ENCODE measurements around the gene PER1.

PER1 gene

DNA sequence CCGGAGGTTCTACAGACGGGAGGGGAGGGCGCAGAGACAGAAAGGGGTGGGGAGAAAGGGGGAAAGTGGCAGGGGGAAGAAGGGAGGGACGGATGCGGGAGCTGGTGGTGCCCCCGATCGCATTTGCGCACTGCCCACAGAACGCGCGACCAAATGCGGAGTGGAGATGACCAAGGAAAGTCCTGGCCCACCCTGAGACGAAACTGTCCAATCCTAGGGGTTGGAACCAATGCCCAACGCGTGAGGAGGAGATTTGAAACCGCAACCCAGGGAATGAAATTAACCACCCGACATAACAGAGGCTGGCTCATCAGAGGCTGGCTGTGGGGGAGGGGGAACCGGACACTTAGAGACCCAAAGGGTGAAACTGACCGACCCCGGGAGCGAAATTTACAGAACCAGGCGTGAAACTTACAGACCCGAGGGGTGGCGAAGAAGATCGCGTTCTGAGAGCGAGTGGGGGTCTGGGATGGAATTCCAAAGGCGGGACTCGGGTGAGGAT, 29.7 kb downstream of the PER1 start:
- Histone ChIP-seq H3K9me3 (ENCODE audit: control insufficient read depth, low read length) (no peaks in the 10 kb centered on the region), H3K18ac (ENCODE audit: low read depth in 1 of 2, low read length in 2 of 2) (peak overlapping the region in 1 of 2 experiments; percentile 48), H3K4me2 (ENCODE audit: low read length, poor library complexity, severe bottlenecking) (peak overlapping the region; percentile 95), H3K27me3 (ENCODE audit: control insufficient read depth in 1 of 2, insufficient read depth in 1 of 2, low read length in 2 of 2) (peaks cover 24 to 30% of the 10 kb centered on the region in 2 experiments), H2BK120ac (ENCODE audit: low read depth, low read length) (peak overlapping the region; percentile 39), H4K8ac (ENCODE audit: low read length) (no peak overlapping the region), H3K4ac (ENCODE audit: low read depth in 1 of 2, low read length in 2 of 2) (no peak overlapping the region), H3K9ac (ENCODE audit: low read length) (peak overlapping the region; percentile 66), H3K4me1 (ENCODE audit: control insufficient read depth, insufficient read depth, low read depth, low read length) (peaks cover 59% of the 10 kb centered on the region), H2BK15ac (ENCODE audit: low read depth, poor library complexity, severe bottlenecking) (peak overlapping the region; percentile 35), H3K27ac (ENCODE audit: low read length, poor library complexity, severe bottlenecking) (no peak overlapping the region), H2AFZ (ENCODE audit: low read depth, low read length) (peak overlapping the region; percentile 10), H3K36me3 (ENCODE audit: control insufficient read depth in 1 of 2, insufficient read depth in 2 of 2, low read depth in 1 of 2, low read length in 2 of 2) (no peaks in the 10 kb centered on the region), H2BK5ac (ENCODE audit: low read depth, low read length, poor library complexity, severe bottlenecking) (no peak overlapping the region), H2AK5ac (ENCODE audit: low read length, severe bottlenecking) (no peak overlapping the region), H3K23ac (ENCODE audit: low read length in 2 of 2) (no peak overlapping the region), H2BK12ac (ENCODE audit: low read length in 2 of 2) (no peak overlapping the region), H4K91ac (ENCODE audit: low read length) (no peak overlapping the region), H3K14ac (ENCODE audit: low read length in 2 of 2) (no peak overlapping the region), H3K4me3 (ENCODE audit: insufficient read depth in 1 of 2, low read depth in 1 of 2, low read length in 2 of 2) (peak overlapping the region; percentile 64 to 85), H3K79me1 (replicated peaks; ENCODE audit: low read length, poor library complexity, severe bottlenecking) (no peaks in the 10 kb centered on the region)
- peak; percentile 77 for DNase-seq
- WGBS = under 1% methylated on average over 29 of the region's 29 CpGs

DNA sequence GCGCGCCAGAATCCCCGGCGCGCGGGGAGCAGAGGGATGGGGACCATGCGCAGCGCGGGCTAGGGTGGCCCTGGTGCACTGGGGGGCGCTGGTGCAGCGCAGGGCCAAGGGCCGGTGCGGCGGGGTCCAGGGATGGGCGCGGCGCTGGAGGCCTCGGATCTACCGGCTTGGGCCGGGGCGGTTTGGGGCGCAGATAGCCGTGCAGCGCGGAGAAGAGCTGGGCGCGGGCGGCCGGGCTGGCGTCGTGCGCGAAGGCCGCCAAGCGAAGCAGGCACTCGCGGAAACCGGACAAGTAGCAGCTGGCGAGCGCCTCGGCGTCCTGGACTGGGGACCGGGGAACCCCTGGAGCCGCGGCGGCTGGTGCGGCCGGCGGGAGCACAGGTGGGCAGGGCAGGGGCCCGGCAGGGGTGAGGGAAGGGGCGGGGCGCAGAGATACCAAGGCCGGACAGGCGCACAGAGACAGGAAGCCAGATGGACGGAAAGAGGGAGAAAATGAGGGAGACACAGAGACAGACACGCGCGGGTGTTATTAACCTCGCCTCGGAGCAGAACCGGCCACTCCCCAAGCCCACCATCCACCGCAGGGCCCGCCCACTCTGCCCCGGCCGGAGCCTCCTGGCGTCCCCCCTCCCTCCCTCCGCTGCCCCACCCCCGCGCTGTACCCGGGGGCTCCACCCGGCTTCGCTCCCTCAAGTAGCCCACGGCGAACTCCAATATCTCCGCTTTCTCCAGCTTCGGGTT, 30.4 kb downstream of the PER1 start:
- no peaks in the 10 kb centered on the region for H3K79me1 ChIP-seq (replicated peaks; ENCODE audit: low read length, poor library complexity, severe bottlenecking)
- no peak overlapping the region for H3K14ac ChIP-seq (ENCODE audit: low read length in 2 of 2)
- no peak overlapping the region for H3K4ac ChIP-seq (ENCODE audit: low read depth in 1 of 2, low read length in 2 of 2)
- no peak overlapping the region for H2BK12ac ChIP-seq (ENCODE audit: low read length in 2 of 2)
- H2AFZ ChIP-seq (ENCODE audit: low read depth, low read length) = peak overlapping the region; percentile 73
- no peak overlapping the region for H4K91ac ChIP-seq (ENCODE audit: low read length)
- no peak overlapping the region for H2BK5ac ChIP-seq (ENCODE audit: low read depth, low read length, poor library complexity, severe bottlenecking)
- H3K23ac ChIP-seq (ENCODE audit: low read length in 2 of 2) = no peak overlapping the region
- DNase-seq = peak; percentile 76
- peak overlapping the region; percentile 95 for H3K4me2 ChIP-seq (ENCODE audit: low read length, poor library complexity, severe bottlenecking)
- no peak overlapping the region for H2BK15ac ChIP-seq (ENCODE audit: low read depth, poor library complexity, severe bottlenecking)
- H3K9ac ChIP-seq (ENCODE audit: low read length) = no peak overlapping the region
- no peaks in the 10 kb centered on the region for H3K36me3 ChIP-seq (ENCODE audit: control insufficient read depth in 1 of 2, insufficient read depth in 2 of 2, low read depth in 1 of 2, low read length in 2 of 2)
- H3K9me3 ChIP-seq (ENCODE audit: control insufficient read depth, low read length) = no peaks in the 10 kb centered on the region
- peaks cover 61% of the 10 kb centered on the region for H3K4me1 ChIP-seq (ENCODE audit: control insufficient read depth, insufficient read depth, low read depth, low read length)
- H4K8ac ChIP-seq (ENCODE audit: low read length) = no peak overlapping the region
- H3K4me3 ChIP-seq (ENCODE audit: insufficient read depth in 1 of 2, low read depth in 1 of 2, low read length in 2 of 2) = peak overlapping the region; percentile 64 to 85
- peaks cover 31 to 35% of the 10 kb centered on the region in 2 experiments for H3K27me3 ChIP-seq (ENCODE audit: control insufficient read depth in 1 of 2, insufficient read depth in 1 of 2, low read length in 2 of 2)
- no peak overlapping the region for H3K27ac ChIP-seq (ENCODE audit: low read length, poor library complexity, severe bottlenecking)
- H3K18ac ChIP-seq (ENCODE audit: low read depth in 1 of 2, low read length in 2 of 2) = peak overlapping the region in 1 of 2 experiments; percentile 48
- H2AK5ac ChIP-seq (ENCODE audit: low read length, severe bottlenecking) = no peak overlapping the region
- no peak overlapping the region for H2BK120ac ChIP-seq (ENCODE audit: low read depth, low read length)
- under 1% methylated on average over 60 of the region's 76 CpGs for WGBS

- peak overlapping the region; percentile 95 for H3K4me2 ChIP-seq (ENCODE audit: low read length, poor library complexity, severe bottlenecking)
- H2AK5ac ChIP-seq (ENCODE audit: low read length, severe bottlenecking) = no peak overlapping the region
- no peak overlapping the region for H3K4ac ChIP-seq (ENCODE audit: low read depth in 1 of 2, low read length in 2 of 2)
- no peak overlapping the region for H3K14ac ChIP-seq (ENCODE audit: low read length in 2 of 2)
- 1% methylated on average over 23 of the region's 25 CpGs for WGBS
- H3K79me1 ChIP-seq (replicated peaks; ENCODE audit: low read length, poor library complexity, severe bottlenecking) = no peaks in the 10 kb centered on the region
- H2BK15ac ChIP-seq (ENCODE audit: low read depth, poor library complexity, severe bottlenecking) = no peak overlapping the region
- H4K8ac ChIP-seq (ENCODE audit: low read length) = no peak overlapping the region
- H3K9me3 ChIP-seq (ENCODE audit: control insufficient read depth, low read length) = no peaks in the 10 kb centered on the region
- H2BK120ac ChIP-seq (ENCODE audit: low read depth, low read length) = no peak overlapping the region
- no peaks in the 10 kb centered on the region for H3K36me3 ChIP-seq (ENCODE audit: control insufficient read depth in 1 of 2, insufficient read depth in 2 of 2, low read depth in 1 of 2, low read length in 2 of 2)
- no peak overlapping the region for H3K27ac ChIP-seq (ENCODE audit: low read length, poor library complexity, severe bottlenecking)
- no peak overlapping the region for H2BK12ac ChIP-seq (ENCODE audit: low read length in 2 of 2)
- H4K91ac ChIP-seq (ENCODE audit: low read length) = no peak overlapping the region
- H3K27me3 ChIP-seq (ENCODE audit: control insufficient read depth in 1 of 2, insufficient read depth in 1 of 2, low read length in 2 of 2) = peaks cover 36 to 40% of the 10 kb centered on the region in 2 experiments
- H3K23ac ChIP-seq (ENCODE audit: low read length in 2 of 2) = no peak overlapping the region
- H2BK5ac ChIP-seq (ENCODE audit: low read depth, low read length, poor library complexity, severe bottlenecking) = no peak overlapping the region
- peaks cover 62% of the 10 kb centered on the region for H3K4me1 ChIP-seq (ENCODE audit: control insufficient read depth, insufficient read depth, low read depth, low read length)
- no peak overlapping the region for H2AFZ ChIP-seq (ENCODE audit: low read depth, low read length)
- no peak for DNase-seq
- H3K4me3 ChIP-seq (ENCODE audit: insufficient read depth in 1 of 2, low read depth in 1 of 2, low read length in 2 of 2) = peak overlapping the region; percentile 64 to 85
- no peak overlapping the region for H3K18ac ChIP-seq (ENCODE audit: low read depth in 1 of 2, low read length in 2 of 2)
- peak overlapping the region; percentile 76 for H3K9ac ChIP-seq (ENCODE audit: low read length)
These were observed 30.9 kb downstream of the PER1 start for GRCh38 chr17:8121407-8121680.

- no peak overlapping the region for H2BK120ac ChIP-seq (ENCODE audit: low read depth, low read length)
- peak overlapping the region; percentile 76 for H3K9ac ChIP-seq (ENCODE audit: low read length)
- H2AFZ ChIP-seq (ENCODE audit: low read depth, low read length) = no peak overlapping the region
- no peak overlapping the region for H4K8ac ChIP-seq (ENCODE audit: low read length)
- H3K79me1 ChIP-seq (replicated peaks; ENCODE audit: low read length, poor library complexity, severe bottlenecking) = no peaks in the 10 kb centered on the region
- H3K4me1 ChIP-seq (ENCODE audit: control insufficient read depth, insufficient read depth, low read depth, low read length) = peaks cover 59% of the 10 kb centered on the region
- peak; percentile 85 for DNase-seq
- H3K4me3 ChIP-seq (ENCODE audit: insufficient read depth in 1 of 2, low read depth in 1 of 2, low read length in 2 of 2) = peak overlapping the region; percentile 43 to 85
- no peak overlapping the region for H3K27ac ChIP-seq (ENCODE audit: low read length, poor library complexity, severe bottlenecking)
- under 1% methylated on average over 32 of the region's 40 CpGs for WGBS
- no peak overlapping the region for H4K91ac ChIP-seq (ENCODE audit: low read length)
- H2AK5ac ChIP-seq (ENCODE audit: low read length, severe bottlenecking) = no peak overlapping the region
- peak overlapping the region; percentile 95 for H3K4me2 ChIP-seq (ENCODE audit: low read length, poor library complexity, severe bottlenecking)
- H3K23ac ChIP-seq (ENCODE audit: low read length in 2 of 2) = no peak overlapping the region
- no peak overlapping the region for H2BK12ac ChIP-seq (ENCODE audit: low read length in 2 of 2)
- H2BK5ac ChIP-seq (ENCODE audit: low read depth, low read length, poor library complexity, severe bottlenecking) = no peak overlapping the region
- H3K14ac ChIP-seq (ENCODE audit: low read length in 2 of 2) = no peak overlapping the region
- H3K27me3 ChIP-seq (ENCODE audit: control insufficient read depth in 1 of 2, insufficient read depth in 1 of 2, low read length in 2 of 2) = peaks cover 42 to 46% of the 10 kb centered on the region in 2 experiments
- H2BK15ac ChIP-seq (ENCODE audit: low read depth, poor library complexity, severe bottlenecking) = peak overlapping the region; percentile 31
- H3K4ac ChIP-seq (ENCODE audit: low read depth in 1 of 2, low read length in 2 of 2) = no peak overlapping the region
- no peaks in the 10 kb centered on the region for H3K9me3 ChIP-seq (ENCODE audit: control insufficient read depth, low read length)
- H3K18ac ChIP-seq (ENCODE audit: low read depth in 1 of 2, low read length in 2 of 2) = no peak overlapping the region
- no peaks in the 10 kb centered on the region for H3K36me3 ChIP-seq (ENCODE audit: control insufficient read depth in 1 of 2, insufficient read depth in 2 of 2, low read depth in 1 of 2, low read length in 2 of 2)
These were observed 31.4 kb downstream of the PER1 start for GRCh38 chr17:8120520-8121406.
